C4-2B (cell line): ENCODE measurements around the gene CRAT.

Experiments
- H3K27ac ChIP-seq: fragments of 450-650 bp; 2 replicates; pipeline ENCODE4 v1.5.1; 2017
- CTCF ChIP-seq: fragments of 450-650 bp; conservative IDR thresholded peaks from 2 replicates; pipeline ENCODE4 v1.5.1; 2017; ENCODE audit warnings: mild to moderate bottlenecking
- ZFX ChIP-seq: fragments of 450-650 bp; IDR thresholded peaks from 2 replicates; pipeline ENCODE4 v1.6.1; 2017

Gene CRAT

GRCh38 chr9:129105857-129106694 lies 4.5 kb downstream of the CRAT start:
- TF ChIP-seq ZFX (no peak), CTCF (no peak)
- H3K27ac ChIP-seq: no peak overlapping the region; the same call in 1 of the 2 replicates

- TF ChIP-seq CTCF: no peak
- TF ChIP-seq ZFX: no peak
- no peak overlapping the region for H3K27ac ChIP-seq
Measured at GRCh38 chr9:129104051-129104450, 6.5 kb downstream of the CRAT start.

- H3K27ac ChIP-seq: no peak overlapping the region
- TF ChIP-seq ZFX (no peak), CTCF (no peak)
Measured at GRCh38 chr9:129103595-129103965, 7.0 kb downstream of the CRAT start.

GRCh38 chr9:129102791-129103594 lies 7.6 kb downstream of the CRAT start:
- H3K27ac ChIP-seq: no peak overlapping the region

GRCh38 chr9:129102095-129102525 lies 8.5 kb downstream of the CRAT start:
- TF ChIP-seq CTCF (no peak), ZFX (no peak)

More at GRCh38 chr9:129102791-129103594, 7.6 kb downstream of the CRAT start:
- TF ChIP-seq ZFX: no peak
- TF ChIP-seq CTCF: no peak; the same call in 1 of the 2 replicates

GRCh38 chr9:129101279-129101678 lies 9.3 kb downstream of the CRAT start:
- TF ChIP-seq CTCF (no peak), ZFX (no peak)
- H3K27ac ChIP-seq: no peak overlapping the region

More at GRCh38 chr9:129102095-129102525, 8.5 kb downstream of the CRAT start:
- H3K27ac ChIP-seq: no peak overlapping the region
